Heart left ventricle (tissue), 16 donors: ENCODE measurements around the gene ARHGEF28. TPM values are rescaled to one million over a fixed set of nuclear protein-coding genes. Genes with fewer than 3 reads are reported as not detected.

Source experiments
- ATAC-seq, 4 donors: fragments of 200-7000 bp; cut with Tn5 transposase; one replicate each; pipeline ENCODE4 v1.9.1; 2020 to 2022; ENCODE audit warnings: moderate library complexity in 4 of 4, mild to moderate bottlenecking in 3 of 4, moderate number of reproducible peaks in 1 of 4
- DNase-seq, 5 donors: peaks; one replicate each; pipeline ENCODE4 v3.0.0-alpha.2; 2020
- H3K27ac ChIP-seq, 12 donors: fragments of 200-600 bp; sonication (generic) in 4 of 12; one replicate each; pipeline versions ENCODE4 v1.5.0 to v1.8.0; 2016 to 2022; ENCODE audit warnings: mild to moderate bottlenecking in 2 of 12
- H3K27me3 ChIP-seq, 9 donors: fragments of 200-600 bp; sonication (generic) in 2 of 9; one replicate each; pipeline versions ENCODE4 v1.5.1 to v1.8.0; 2016 to 2022; ENCODE audit warnings: mild to moderate bottlenecking in 3 of 9
- H3K36me3 ChIP-seq, 9 donors: fragments of 200-600 bp; sonication (generic) in 2 of 9; one replicate each; pipeline versions ENCODE4 v1.5.0 to v1.8.0; 2018 to 2022; ENCODE audit warnings: mild to moderate bottlenecking in 2 of 9
- H3K4me1 ChIP-seq, 12 donors: fragments of 200-600 bp; sonication (generic) in 4 of 12; one replicate each; pipeline versions ENCODE4 v1.5.0 to v1.8.0; 2016 to 2022; ENCODE audit warnings: mild to moderate bottlenecking in 3 of 12
- H3K4me3 ChIP-seq, 12 donors: fragments of 200-600 bp; sonication (generic) in 4 of 12; one replicate each; pipeline versions ENCODE4 v1.5.0 to v1.8.0; 2017 to 2022; ENCODE audit warnings: mild to moderate bottlenecking in 9 of 12, moderate library complexity in 4 of 12
- H3K9me3 ChIP-seq, 12 donors: fragments of 200-600 bp; sonication (generic) in 4 of 12; one replicate each; pipeline versions ENCODE4 v1.5.0 to v1.8.0; 2016 to 2022; ENCODE audit warnings: mild to moderate bottlenecking in 1 of 12
- POLR2A ChIP-seq, 2 donors: fragments of 450-650 bp; IDR thresholded peaks; one replicate each; pipeline ENCODE4 v1.6.1; 2017; ENCODE audit warnings: antibody characterized with exemption in 2 of 2, mild to moderate bottlenecking in 2 of 2, moderate library complexity in 2 of 2
- WGBS, 4 donors: extraction: QIAGEN DNeasy Blood & Tissue Kit in 2 of 4; methylation state at CpG; one replicate each; pipeline versions ENCODE4 v1.1.5 to v1.1.7; 2013 to 2018; 5-methylcytosine and 5-hydroxymethylcytosine counted together
- intact Hi-C, 10 donors: fragments of 100-400 bp; cut with DNase I; formaldehyde crosslinking; loops; one replicate each; pipeline versions ENCODE4 v1.11.1 to v1.14.2; 2022
- polyA plus RNA-seq, 2 donors: library from polyadenylated mRNA; stranded (reverse); fragments of 200-250 nt; gene quantifications; one replicate each; pipeline ENCODE4 v1.2.3, GENCODE V29; 2013
- total RNA-seq, 9 donors: library from RNA; depleted of rRNA in 2 of 9; stranded (reverse); fragments of >200 nt in 2 of 9; fragmentation: NEBNext Ultra II Directional in 3 of 9; extraction: Animal tissue kit (Norgen Biotek cat#: 25700) in 3 of 9; gene quantifications; one replicate each; pipeline versions ENCODE4 v1.1.0 to v1.2.4, GENCODE V29; 2016 to 2023
- TF ChIP-seq, protein P1 (sequence below), 12 donors: fragments of 200-600 bp; sonication (generic) in 4 of 12; IDR thresholded peaks; one replicate each; pipeline versions ENCODE4 v1.5.0 to v1.8.0; 2018 to 2022; ENCODE audit warnings: antibody characterized with exemption in 12 of 12, mild to moderate bottlenecking in 5 of 12
- donor health status: ischemic (EF 13 %, LVEDD 7.1; RV severe dilation, severe dysfunction).
- donor health status: healthy with polysubstance abuse.
- donor health status: DM: no; HTN: yes; CAD: no.
- donor health status: DM: no; HTN: no; CAD: no.
- donor health status: ischemic (EF 25% LVEDD 6.9; RV normal size, moderate dysfunction).
- donor health status: ischemic (EF 25% LVEDD 5.7; RV mildly dilated, moderate dysfunction).
- donor health status: healthy.
- donor health status: DM: yes; HTN: yes; CAD: no.
- donor health status: ischemic (EF 35%, LVEDD 5.7; RV mildly dilated, moderate dysfunction).
- donor health status: nonischemic (EF 11% LVEDD 7.7; RV severe dilation, severe dysfunction).
- donor health status: DM: yes; HTN: yes; CAD: no.
- donor health status: PGD.
- donor health status: ischemic (EF 29% LVEDD 5.4; RV normal size, mild dysfunction).
- donor health status: nonischemic (EF 23%, LVEDD 6.1; RV moderate dilation, normal function).

Gene ARHGEF28
- total and polyA plus RNA-seq, 11 donors = 0.51 to 7.7 (median 1.7) TPM

- no peak for DNase-seq
- H3K4me3 ChIP-seq = no peak overlapping the region
- TF ChIP-seq, protein P1, sequence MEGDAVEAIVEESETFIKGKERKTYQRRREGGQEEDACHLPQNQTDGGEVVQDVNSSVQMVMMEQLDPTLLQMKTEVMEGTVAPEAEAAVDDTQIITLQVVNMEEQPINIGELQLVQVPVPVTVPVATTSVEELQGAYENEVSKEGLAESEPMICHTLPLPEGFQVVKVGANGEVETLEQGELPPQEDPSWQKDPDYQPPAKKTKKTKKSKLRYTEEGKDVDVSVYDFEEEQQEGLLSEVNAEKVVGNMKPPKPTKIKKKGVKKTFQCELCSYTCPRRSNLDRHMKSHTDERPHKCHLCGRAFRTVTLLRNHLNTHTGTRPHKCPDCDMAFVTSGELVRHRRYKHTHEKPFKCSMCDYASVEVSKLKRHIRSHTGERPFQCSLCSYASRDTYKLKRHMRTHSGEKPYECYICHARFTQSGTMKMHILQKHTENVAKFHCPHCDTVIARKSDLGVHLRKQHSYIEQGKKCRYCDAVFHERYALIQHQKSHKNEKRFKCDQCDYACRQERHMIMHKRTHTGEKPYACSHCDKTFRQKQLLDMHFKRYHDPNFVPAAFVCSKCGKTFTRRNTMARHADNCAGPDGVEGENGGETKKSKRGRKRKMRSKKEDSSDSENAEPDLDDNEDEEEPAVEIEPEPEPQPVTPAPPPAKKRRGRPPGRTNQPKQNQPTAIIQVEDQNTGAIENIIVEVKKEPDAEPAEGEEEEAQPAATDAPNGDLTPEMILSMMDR (IDR thresholded peaks at IDR 0.05) = no peak
- TF ChIP-seq POLR2A (IDR thresholded peaks at IDR 0.05) = no peak
- no peak overlapping the region for H3K27ac ChIP-seq
- intact Hi-C loops = loop anchor here in 1 of 10 donors (5.0 kb wide), 1 partner anchor 34 kb away; no protein-coding TSS in a partner anchor
- H3K36me3 ChIP-seq = peaks cover 0 to 4% (median 0%) of the 10 kb centered on the region in 9 donors
- WGBS, 4 donors = 89 to 94% (median 91%) methylated on average over 12 of the region's 12 CpGs
- no peaks in the 10 kb centered on the region for H3K9me3 ChIP-seq
- H3K27me3 ChIP-seq = no peaks in the 10 kb centered on the region
- H3K4me1 ChIP-seq = peaks cover 0 to 23% (median 4%) of the 10 kb centered on the region in 12 donors
- ATAC-seq = no peak
Observed at GRCh38 chr5:73896668-73897067, 270.7 kb downstream of the ARHGEF28 start.

DNA sequence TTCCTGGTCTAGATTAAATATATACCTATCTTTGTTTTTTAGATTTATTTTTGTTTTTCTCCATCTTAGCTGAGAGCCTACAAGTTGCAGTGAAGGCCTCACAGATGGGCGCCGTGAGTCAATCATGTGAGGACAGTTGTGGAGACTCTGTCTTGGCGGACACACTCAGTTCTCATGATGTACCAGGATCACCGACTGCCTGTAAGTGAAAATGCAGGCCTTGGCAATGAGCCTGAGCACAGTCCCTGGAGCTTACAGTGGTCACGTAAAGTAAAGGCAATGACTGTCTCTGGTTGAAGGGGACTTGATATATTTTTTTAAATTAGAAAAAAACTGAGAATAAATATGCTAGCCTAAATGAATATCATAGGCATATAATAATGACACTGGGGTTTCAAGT is 271.9 kb downstream of the ARHGEF28 start:
- TF ChIP-seq POLR2A (IDR thresholded peaks at IDR 0.05) = no peak
- TF ChIP-seq, protein P1 (IDR thresholded peaks at IDR 0.05) = no peak
- no peak overlapping the region for H3K4me3 ChIP-seq
- intact Hi-C loops = loop anchor here in 1 of 10 donors (5.0 kb wide), 1 partner anchor 36 kb away; no protein-coding TSS in a partner anchor
- H3K27ac ChIP-seq = peak overlapping the region in 9 of 12 donors; percentile 4 to 59 (median 30)
- peaks cover 0 to 29% (median 5%) of the 10 kb centered on the region in 12 donors for H3K4me1 ChIP-seq
- H3K36me3 ChIP-seq = peaks cover 0 to 4% (median 0%) of the 10 kb centered on the region in 9 donors
- ATAC-seq = peak; percentile 64 to 89 (median 82)
- 47 to 56% (median 52%) methylated on average over 5 of the region's 5 CpGs for WGBS, 4 donors
- peak; percentile 79 to 82 (median 80) for DNase-seq
- no peaks in the 10 kb centered on the region for H3K27me3 ChIP-seq
- no peaks in the 10 kb centered on the region for H3K9me3 ChIP-seq

DNA sequence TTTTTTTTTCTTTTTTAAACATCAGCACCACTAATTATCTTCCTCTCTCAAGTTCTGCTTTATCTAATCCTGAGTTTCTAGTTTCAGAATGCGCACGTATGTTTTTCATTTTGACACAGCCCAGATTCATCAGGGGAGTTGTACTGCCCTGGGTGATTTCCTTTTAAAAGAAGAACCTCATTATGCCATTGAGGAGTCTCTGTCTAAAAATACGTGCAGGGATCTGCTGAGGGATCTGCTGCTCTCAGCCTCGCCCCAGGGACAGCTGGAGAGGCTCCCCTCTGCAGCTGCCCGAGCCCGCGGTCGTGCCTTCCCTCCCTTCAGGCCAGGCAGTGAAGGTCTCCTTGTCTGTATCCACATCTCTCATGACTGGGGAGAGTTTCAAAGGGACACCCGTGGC is 273.1 kb downstream of the ARHGEF28 start:
- peak overlapping the region in 7 of 12 donors; percentile 0 to 67 (median 41) for H3K27ac ChIP-seq

GRCh38 chr5:73899916-73900315 is 273.9 kb downstream of the ARHGEF28 start:
- no peak overlapping the region for H3K4me3 ChIP-seq
- peaks cover 0 to 29% (median 5%) of the 10 kb centered on the region in 12 donors for H3K4me1 ChIP-seq
- ATAC-seq = no peak

More for the DNA sequence above, 273.1 kb downstream of the ARHGEF28 start:
- intact Hi-C loops = loop anchor here in 1 of 10 donors (5.0 kb wide), 1 partner anchor 37 kb away; no protein-coding TSS in a partner anchor
- no peaks in the 10 kb centered on the region for H3K36me3 ChIP-seq
- peaks cover 0 to 29% (median 5%) of the 10 kb centered on the region in 12 donors for H3K4me1 ChIP-seq
- 57 to 68% (median 65%) methylated on average over 9 of the region's 9 CpGs for WGBS, 4 donors
- ATAC-seq (peak in 1 of 4 donors; percentile 32), DNase-seq (peak in 1 of 5 donors; percentile 38)
- H3K27me3 ChIP-seq = no peaks in the 10 kb centered on the region
- H3K9me3 ChIP-seq = no peaks in the 10 kb centered on the region
- H3K4me3 ChIP-seq = no peak overlapping the region
- TF ChIP-seq POLR2A (IDR thresholded peaks at IDR 0.05) = no peak
- TF ChIP-seq, protein P1 (IDR thresholded peaks at IDR 0.05) = no peak

More at GRCh38 chr5:73899916-73900315, 273.9 kb downstream of the ARHGEF28 start:
- TF ChIP-seq POLR2A (IDR thresholded peaks at IDR 0.05) = no peak
- TF ChIP-seq, protein P1 (IDR thresholded peaks at IDR 0.05) = no peak
- intact Hi-C loops = loop anchor here in 8 of 10 donors (2.0 to 10.0 kb wide), 5 partner anchors 38 to 1015 kb away; no protein-coding TSS in a partner anchor
- peak overlapping the region in 2 of 12 donors; percentile 41 to 42 for H3K27ac ChIP-seq
- DNase-seq = no peak
- H3K27me3 ChIP-seq = no peaks in the 10 kb centered on the region
- peaks cover 0 to 5% (median 0%) of the 10 kb centered on the region in 9 donors for H3K36me3 ChIP-seq
- no peaks in the 10 kb centered on the region for H3K9me3 ChIP-seq
- WGBS, 4 donors = 82 to 89% (median 85%) methylated on average over 3 of the region's 3 CpGs
